Measurements from ENCODE around the gene BICC1. TPM values are rescaled to one million over a fixed set of nuclear protein-coding genes. Genes with fewer than 3 reads are reported as not detected.

BICC1 gene
- total RNA-seq, 1 experiment from 2014 or later = 0.57 TPM

GRCh38 chr10:58696736-58697135 is 184.1 kb downstream of the BICC1 start:
- no peak overlapping the region for H4K8ac ChIP-seq (replicated peaks; ENCODE audit: insufficient read length, low read depth, low read length)
- no CpG with 5 or more reads among the region's 4 CpGs for WGBS (ENCODE audit: extremely low coverage, insufficient read length, low lambda C conversion rate)
- no peak overlapping the region for H2BK20ac ChIP-seq (ENCODE audit: low read depth, low read length, poor library complexity, severe bottlenecking)
- no peaks in the 10 kb centered on the region for H3K79me1 ChIP-seq (ENCODE audit: insufficient read depth, low read depth, low read length, poor library complexity, severe bottlenecking)
- H2BK15ac ChIP-seq (ENCODE audit: low read depth, low read length) = no peak overlapping the region
- no peak overlapping the region for H3K4me2 ChIP-seq (ENCODE audit: insufficient read depth, insufficient read length, low read length)
- H3K4ac ChIP-seq (ENCODE audit: low read depth, low read length) = no peak overlapping the region
- H4K91ac ChIP-seq (ENCODE audit: insufficient read length, low read depth, low read length) = no peak overlapping the region
- TF ChIP-seq, protein P1, sequence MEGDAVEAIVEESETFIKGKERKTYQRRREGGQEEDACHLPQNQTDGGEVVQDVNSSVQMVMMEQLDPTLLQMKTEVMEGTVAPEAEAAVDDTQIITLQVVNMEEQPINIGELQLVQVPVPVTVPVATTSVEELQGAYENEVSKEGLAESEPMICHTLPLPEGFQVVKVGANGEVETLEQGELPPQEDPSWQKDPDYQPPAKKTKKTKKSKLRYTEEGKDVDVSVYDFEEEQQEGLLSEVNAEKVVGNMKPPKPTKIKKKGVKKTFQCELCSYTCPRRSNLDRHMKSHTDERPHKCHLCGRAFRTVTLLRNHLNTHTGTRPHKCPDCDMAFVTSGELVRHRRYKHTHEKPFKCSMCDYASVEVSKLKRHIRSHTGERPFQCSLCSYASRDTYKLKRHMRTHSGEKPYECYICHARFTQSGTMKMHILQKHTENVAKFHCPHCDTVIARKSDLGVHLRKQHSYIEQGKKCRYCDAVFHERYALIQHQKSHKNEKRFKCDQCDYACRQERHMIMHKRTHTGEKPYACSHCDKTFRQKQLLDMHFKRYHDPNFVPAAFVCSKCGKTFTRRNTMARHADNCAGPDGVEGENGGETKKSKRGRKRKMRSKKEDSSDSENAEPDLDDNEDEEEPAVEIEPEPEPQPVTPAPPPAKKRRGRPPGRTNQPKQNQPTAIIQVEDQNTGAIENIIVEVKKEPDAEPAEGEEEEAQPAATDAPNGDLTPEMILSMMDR (conservative IDR thresholded peaks at IDR 0.05) = no peak
- H3K4me1 ChIP-seq (ENCODE audit: insufficient read depth, low read length) = no peaks in the 10 kb centered on the region; the same call in 1 of the 2 replicates
- H2AFZ ChIP-seq (ENCODE audit: low read length) = no peak overlapping the region
- H3T11ph ChIP-seq (ENCODE audit: low read length) = no peak overlapping the region
- Mint-ChIP-seq H3K27ac (no peak overlapping the region), H3K36me3 (ENCODE audit: insufficient read depth in 1 of 3, low read depth in 3 of 3) (no peaks in the 10 kb centered on the region; a peak in 1 of 7 replicates), H3K27me3 (ENCODE audit: low read depth) (no peaks in the 10 kb centered on the region), H3K4me3 (no peak overlapping the region), H3K9me3 (peaks cover 0 to 4% of the 10 kb centered on the region in 2 experiments; a peak in 4 of 5 replicates), H3K4me1 (peaks cover 12 to 13% of the 10 kb centered on the region in 2 experiments)
- H3K23me2 ChIP-seq (ENCODE audit: insufficient read length, low read depth, low read length, poor library complexity, severe bottlenecking) = no peaks in the 10 kb centered on the region
- H2BK5ac ChIP-seq (ENCODE audit: insufficient read length, low read length) = no peak overlapping the region
- DNase-seq = no peak
- H3K27me3 ChIP-seq (ENCODE audit: insufficient read depth, low read length) = no peaks in the 10 kb centered on the region
- no peak overlapping the region for H3K56ac ChIP-seq (ENCODE audit: insufficient read length, low read depth, low read length)
- no peak overlapping the region for H3K14ac ChIP-seq (ENCODE audit: insufficient read depth, low read length)
- H2AK5ac ChIP-seq (ENCODE audit: insufficient read length, low read length) = no peak overlapping the region
- no peaks in the 10 kb centered on the region for H4K20me1 ChIP-seq (ENCODE audit: control insufficient read depth, insufficient read depth, insufficient read length)
- H2BK120ac ChIP-seq (ENCODE audit: low read depth, low read length, poor library complexity, severe bottlenecking) = no peak overlapping the region
- no peaks in the 10 kb centered on the region for H3K9me3 ChIP-seq (ENCODE audit: control insufficient read depth, low read depth, low read length)
- no peak overlapping the region for H3K23ac ChIP-seq (ENCODE audit: insufficient read length, low read depth, low read length)
- no peak overlapping the region for H3K27ac ChIP-seq (ENCODE audit: insufficient read length, low read depth, low read length)
- H2BK12ac ChIP-seq (ENCODE audit: insufficient read length, low read depth, low read length) = no peak overlapping the region
- no peaks in the 10 kb centered on the region for H3K79me2 ChIP-seq (ENCODE audit: insufficient read depth, low read length)
- no peak overlapping the region for H4K5ac ChIP-seq (ENCODE audit: insufficient read length, low read depth, low read length)
- H3K18ac ChIP-seq (ENCODE audit: insufficient read length, low read depth, low read length) = no peak overlapping the region
- H3K9ac ChIP-seq (ENCODE audit: extremely low read depth, insufficient read length, low read length) = no peak overlapping the region

Measured in H9 (cell line).